ENCODE measurements around the gene UTP4.
"Not testable (repeated sequence)": the region's sequence is repeated elsewhere in the genome, so short reads cannot be mapped to it uniquely, and the experiment has no call there.

Gene UTP4

DNA sequence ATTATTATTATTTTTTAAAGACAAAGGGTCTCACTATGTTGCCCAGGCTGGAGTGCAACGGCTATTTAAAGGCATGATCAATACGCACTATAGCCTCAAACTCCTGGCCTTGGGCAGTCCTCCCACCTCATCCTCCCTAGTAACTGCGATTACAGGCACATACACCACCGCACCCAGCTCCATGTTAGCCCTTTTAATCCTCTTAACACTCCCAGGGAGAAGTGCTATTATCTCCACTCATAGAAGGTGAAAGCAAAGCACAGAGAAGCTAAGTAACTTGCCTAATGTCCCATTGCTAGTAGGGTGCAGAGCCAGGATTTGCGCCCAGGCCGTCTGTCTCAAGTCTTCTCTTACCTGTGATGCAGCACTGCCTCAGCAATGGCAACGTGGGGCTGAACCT is 22.0 kb upstream of the UTP4 start:
- no peak for DNase-seq (ENCODE audit: low spot score)

DNA sequence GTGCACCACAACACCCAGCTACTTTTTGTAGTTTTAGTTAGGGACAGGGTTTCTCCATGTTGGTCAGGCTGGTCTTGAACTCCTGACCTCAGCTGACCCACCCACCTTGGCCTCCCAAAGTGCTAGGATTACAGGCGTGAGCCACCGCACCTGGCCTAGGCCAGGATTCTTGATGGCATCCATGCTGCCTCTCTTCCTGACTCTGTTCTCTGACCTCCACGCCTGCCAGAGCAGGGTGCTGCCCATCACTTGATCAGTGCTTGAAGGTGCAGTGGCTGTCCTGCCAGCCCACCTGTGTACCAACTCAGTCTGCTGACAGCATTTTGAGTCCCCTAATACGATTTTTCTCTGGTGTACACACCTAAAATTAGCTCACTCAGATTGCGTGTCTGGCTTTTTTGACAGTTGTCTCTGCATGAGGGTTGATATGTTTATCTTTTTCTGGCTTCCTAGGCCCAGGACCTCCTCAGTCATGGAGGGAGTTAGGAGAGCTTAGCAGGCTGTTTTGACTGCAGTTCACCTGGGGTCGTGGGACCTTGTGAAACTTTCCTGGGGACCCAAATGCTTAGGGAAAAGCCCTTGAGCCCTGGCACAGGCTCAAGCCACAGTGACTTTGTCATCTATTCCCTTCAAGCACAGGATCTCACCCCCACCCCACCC is 21.1 kb upstream of the UTP4 start:
- DNase-seq (ENCODE audit: low spot score) = no peak

DNA sequence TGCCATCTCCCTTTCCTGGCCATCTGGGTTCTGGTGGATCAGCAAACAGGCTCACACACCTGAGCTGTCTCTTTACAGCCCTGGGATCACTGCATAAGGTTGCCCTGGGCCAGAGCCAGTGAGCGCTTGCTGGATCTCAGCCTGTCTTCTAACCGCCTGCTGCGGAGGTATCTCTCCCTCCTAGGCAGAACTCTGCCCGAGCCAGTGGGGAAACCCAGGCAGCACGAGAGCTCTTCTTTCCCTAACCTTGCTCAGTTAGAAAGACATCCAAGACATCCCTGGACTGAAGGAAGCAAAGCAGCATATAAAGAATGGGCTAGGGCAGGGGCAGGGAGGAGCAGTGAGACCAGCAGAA is 20.6 kb upstream of the UTP4 start:
- DNase-seq (ENCODE audit: low spot score) = no peak

DNA sequence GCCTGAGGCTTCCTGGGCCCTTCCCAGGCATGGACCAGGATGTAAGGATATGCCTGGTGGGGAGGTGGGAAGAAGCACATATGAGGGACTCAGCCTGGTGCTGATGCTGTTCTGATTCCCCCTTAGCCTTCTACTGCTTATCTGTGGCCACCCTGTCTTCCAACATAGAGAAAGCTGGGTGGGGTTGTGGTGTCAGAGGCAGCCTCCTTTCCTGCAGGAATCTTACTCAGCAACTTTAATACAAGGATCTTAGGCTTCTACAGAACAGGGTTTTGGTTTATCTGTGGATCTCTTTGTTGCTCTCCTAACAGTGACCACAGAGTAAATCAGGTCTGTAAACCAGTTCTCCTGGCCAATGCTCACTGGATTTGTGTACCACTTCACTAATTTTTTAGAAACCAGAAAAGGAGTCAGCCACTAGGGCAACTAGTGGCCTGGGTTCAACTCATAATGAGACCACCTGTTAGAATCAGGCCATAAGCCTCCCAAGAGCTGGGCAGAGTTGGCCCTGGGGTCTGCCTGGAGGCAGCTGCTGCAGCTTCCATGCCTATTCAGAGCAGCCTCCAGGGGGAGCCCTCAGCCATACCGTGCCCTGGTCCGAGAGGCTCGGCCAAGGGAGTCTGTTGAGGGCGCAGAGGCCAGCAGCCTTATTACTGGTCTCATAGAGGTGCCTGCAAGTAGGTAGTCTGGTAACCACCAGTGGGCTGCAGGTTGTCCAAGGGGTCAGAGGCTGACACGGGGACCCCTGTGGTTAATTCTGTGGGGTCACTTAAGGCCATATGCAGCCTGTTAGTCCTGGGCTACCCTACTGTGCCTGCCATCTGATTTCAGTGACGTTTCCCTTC is 19.9 kb upstream of the UTP4 start:
- DNase-seq (ENCODE audit: low spot score) = peak; percentile 90

DNA sequence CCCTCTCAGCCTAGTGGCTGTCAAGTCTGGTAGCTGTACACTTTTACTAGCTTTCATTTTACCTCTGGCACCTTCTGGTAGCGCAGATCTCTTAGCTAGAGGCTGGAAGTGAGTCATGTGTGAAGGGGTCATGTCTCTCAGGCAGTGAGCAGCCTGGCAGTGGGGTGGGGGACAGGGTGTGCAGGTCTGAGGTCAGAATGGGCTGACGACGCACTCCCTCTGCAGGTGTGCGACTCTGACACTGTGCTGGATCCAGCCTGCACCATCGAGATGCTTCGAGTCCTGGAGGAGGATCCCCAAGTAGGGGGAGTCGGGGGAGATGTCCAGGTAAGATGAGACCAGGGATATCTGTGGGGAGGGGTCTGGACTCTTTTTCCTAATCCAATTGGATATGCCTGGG is 19.2 kb upstream of the UTP4 start:
- DNase-seq (ENCODE audit: low spot score) = no peak

DNA sequence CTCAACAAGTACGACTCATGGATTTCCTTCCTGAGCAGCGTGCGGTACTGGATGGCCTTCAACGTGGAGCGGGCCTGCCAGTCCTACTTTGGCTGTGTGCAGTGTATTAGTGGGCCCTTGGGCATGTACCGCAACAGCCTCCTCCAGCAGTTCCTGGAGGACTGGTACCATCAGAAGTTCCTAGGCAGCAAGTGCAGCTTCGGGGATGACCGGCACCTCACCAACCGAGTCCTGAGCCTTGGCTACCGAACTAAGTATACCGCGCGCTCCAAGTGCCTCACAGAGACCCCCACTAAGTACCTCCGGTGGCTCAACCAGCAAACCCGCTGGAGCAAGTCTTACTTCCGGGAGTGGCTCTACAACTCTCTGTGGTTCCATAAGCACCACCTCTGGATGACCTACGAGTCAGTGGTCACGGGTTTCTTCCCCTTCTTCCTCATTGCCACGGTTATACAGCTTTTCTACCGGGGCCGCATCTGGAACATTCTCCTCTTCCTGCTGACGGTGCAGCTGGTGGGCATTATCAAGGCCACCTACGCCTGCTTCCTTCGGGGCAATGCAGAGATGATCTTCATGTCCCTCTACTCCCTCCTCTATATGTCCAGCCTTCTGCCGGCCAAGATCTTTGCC is 18.0 kb upstream of the UTP4 start:
- no peak for DNase-seq (ENCODE audit: low spot score)

DNA sequence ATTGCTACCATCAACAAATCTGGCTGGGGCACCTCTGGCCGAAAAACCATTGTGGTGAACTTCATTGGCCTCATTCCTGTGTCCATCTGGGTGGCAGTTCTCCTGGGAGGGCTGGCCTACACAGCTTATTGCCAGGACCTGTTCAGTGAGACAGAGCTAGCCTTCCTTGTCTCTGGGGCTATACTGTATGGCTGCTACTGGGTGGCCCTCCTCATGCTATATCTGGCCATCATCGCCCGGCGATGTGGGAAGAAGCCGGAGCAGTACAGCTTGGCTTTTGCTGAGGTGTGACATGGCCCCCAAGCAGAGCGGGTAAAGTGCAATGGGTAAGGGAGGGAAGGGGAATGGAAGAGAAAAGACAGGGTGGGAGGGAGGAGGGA is 17.5 kb upstream of the UTP4 start:
- no peak for DNase-seq (ENCODE audit: low spot score)

DNA sequence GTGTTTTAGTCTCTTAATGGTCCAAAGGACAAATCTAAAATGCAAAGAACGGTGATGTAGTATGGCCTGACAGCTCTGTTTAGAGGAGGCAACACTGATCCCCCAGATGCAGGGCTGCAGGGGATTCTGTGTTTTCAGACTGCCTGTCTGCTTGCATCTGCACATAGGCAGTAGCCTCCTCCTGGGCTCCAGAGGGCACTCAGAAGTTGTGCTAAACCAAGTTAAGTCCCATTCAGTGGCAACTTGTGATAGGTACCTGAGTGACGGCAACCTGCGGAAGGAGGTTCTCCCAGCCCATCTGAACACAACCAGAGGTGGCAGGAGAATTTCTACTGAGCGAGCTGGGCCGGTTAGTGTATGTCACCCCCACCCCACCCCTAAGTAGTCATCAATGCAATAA is 17.1 kb upstream of the UTP4 start:
- no peak for DNase-seq (ENCODE audit: low spot score)

DNA sequence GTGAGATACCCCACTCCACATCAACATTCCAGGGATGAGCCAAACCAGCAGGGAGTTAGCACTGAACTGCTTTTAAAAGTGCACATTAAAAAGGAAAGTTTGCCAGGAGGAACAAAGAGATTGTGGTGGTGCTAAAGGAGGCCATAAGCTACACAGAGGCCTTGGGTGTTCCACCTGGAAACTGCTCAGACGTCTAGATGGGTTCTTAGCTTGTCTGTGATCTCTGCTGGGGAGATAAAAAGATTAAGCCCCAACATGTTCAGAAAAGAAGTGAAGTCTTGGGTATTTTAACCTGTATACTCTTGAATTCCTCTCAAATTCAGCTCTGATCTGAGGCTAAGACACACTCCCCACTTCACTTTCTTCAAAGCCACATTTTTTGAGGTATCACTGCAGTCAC is 16.6 kb upstream of the UTP4 start:
- no peak for DNase-seq (ENCODE audit: low spot score)

DNA sequence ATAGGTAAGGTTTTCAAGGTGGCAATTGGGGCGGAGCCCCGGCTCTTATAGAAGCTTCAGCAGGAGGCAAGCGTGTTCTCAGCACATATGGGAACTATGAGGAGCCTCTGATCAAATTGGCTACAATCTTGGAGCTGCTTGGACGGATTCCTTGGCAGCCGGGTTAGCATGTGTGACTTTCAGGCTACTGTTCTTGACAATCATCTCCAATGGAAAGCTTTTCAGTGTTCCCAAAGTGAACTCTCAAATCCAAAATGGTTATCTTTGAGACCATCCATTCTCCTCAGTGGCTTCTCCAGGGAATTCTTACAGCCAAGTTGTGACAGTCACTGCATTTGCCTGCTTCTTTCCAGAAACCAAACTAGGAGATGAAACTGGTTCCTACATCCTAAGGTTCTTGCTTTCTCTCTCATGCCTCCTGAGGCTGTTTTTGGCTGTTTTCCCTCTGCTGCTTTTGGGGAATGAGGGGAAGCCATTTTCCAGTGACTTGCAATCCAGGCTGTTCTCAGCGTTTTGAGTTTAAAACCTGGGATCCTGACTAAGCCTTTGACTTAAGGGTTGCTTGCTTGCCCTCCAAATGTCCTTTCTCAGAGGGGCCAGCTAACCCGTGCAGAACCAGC is 16.1 kb upstream of the UTP4 start:
- DNase-seq (ENCODE audit: low spot score) = no peak

DNA sequence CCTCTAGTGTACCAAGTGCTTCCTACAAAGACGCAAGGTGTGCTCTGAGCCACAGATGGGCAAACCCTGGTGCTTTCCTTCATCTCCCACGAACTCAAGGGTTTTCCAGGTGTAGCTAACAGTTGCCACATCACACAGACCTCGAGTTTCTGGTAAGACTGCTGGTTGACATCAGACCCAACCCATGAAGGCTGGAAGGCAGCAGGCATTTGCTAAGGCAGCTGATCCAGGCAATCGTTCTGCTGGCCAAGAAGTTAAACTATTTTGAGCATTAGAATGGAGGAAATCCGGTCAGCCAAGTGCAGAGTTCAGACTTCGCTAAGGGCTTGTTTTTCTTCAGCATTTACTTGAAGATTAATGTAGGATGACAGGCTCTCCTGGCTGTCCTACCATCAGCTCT is 15.5 kb upstream of the UTP4 start:
- no peak for DNase-seq (ENCODE audit: low spot score)

DNA sequence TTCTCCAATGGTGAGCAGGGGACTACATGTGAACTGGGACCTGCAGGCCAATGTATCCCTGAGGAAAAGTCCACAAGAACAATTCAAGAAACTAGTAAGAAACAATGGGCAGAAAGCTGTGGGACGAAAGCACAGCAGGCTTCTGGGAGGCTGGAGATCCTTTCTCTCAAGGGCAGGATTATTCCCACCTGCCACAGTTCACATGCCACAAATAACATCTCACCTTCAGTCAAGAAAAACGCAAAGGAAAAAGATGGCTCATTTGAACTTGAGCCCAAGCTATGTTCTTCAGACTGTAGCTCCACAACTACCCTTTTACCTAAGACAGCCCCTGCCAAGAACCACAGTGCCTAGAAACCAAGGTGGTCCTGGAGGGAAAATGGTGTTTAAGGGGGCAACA is 14.0 kb upstream of the UTP4 start:
- DNase-seq (ENCODE audit: low spot score) = no peak

DNA sequence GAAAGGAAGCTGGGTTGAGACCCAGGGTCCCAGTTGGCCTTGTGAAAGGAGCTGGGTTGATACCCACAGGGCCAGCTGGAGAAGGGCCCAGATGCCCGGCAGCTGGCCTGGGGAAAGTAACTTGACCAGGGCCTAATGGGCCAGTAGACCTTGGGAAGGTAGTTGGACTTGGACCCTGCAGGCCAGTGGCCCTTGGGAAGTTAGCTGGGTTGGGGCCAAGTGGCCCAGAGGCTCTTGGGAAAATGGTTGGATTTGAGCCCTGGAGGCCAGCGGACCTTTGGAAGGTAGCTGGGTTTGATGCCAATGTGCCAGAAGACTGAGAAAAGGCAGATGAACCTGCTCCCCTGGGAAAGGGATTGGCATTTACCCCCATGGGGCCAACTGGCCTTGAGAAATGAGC is 13.5 kb upstream of the UTP4 start:
- DNase-seq (ENCODE audit: low spot score) = no peak

DNA sequence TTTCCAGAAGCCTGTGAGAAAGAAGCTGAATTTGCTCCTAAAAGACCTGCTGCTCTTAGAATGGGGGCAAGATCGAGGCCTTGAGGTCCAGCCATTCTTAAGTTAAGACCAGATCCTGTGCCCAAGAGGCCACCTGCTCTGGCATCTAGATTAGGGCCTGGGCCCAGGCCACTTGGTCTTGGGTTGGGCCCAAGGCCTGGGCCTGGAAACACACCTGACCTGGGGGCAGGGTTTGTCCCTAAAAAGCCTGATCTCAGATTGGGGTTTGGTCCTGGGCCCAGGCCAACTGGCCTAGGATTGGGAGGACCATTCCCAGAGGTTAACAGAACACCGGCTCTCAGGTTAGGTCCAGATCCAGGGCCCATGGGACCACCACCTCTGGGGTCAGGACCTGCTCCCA is 12.9 kb upstream of the UTP4 start:
- no peak for DNase-seq (ENCODE audit: low spot score)

DNA sequence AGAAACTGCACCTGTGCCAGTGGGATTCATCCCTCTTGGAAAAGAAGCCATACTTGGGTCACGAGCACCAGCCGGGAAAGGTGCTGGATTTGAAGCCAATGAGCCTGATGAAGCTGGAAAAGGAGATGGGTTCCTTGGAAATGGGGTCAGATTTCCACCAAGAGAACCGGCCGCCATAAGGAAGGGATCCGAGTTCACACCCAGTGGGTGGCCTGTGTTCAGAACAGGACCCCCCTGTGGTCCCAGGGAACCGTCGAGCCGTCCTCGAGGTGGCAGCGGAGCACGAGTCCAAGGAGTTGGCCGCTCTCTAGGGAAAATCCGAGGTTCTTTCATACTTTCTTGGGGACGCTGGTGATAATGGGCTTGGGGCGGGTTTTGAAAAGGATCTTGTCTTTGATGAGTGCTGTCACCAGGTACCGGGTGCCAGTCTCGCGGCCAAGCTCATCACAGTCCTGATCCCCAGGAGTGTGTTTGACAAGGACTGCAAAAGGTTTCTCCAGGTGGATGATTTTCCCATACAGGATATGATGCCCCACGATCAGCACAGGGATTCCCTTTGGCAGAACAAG is 12.3 kb upstream of the UTP4 start:
- DNase-seq (ENCODE audit: low spot score) = no peak

DNA sequence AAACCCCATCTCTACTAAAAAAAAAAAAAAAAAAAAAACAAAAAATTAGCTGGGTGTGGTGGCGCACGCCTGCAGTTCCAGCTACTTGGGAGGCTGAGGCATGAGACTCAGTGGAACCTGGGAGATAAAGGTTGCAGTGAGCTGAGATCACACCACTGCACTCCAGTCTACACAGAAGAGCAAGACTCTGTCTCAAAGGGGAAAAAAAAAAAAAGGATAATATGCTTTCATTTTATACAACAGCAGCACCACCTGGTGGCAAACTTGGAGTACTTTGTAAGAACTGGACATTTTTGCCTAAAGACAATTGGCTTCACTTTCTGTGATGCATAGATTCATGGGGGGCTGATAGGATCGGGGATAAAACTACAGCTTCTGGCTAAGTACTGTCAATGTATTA is 8.5 kb upstream of the UTP4 start:
- DNase-seq (ENCODE audit: low spot score) = peak; percentile 58

DNA sequence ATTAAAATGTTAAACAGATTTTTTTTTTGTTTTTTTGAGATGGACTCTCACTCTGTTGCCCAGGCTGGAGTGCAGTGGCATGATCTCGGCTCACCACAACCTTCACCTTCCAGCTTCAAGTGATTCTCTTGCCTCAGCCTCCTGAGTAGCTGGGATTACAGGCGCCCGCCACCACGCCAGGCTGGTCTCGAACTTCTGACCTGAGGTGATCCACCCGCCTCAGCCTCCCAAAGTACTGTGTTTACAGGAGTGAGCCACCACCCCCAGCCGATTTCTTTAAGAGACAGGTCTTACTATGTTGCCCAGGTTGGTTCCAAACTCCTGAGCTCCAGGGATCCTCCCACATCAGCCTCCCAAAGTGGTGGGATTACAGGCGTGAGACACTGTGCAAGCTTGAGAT is 8.0 kb upstream of the UTP4 start:
- DNase-seq (ENCODE audit: low spot score) = not testable (repeated sequence)

DNA sequence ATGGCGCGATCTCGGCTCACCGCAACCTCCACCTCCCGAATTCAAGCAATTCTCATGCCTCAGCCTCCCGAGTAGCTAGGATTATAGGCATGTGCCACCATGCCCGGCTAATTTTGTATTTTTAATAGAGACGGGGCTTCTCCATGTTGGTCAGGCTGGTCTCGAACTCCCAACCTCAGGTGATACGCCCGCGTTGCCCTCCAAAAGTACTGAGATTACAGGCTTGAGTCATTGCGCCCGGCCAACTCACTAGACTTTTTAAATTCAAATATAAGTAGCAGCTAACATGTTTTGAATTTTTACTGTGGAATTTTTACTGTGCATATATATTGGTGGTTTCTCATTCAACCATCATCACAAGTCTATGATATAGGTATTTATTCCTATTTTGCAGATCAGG is 7.5 kb upstream of the UTP4 start:
- not testable (repeated sequence) for DNase-seq (ENCODE audit: low spot score)

DNA sequence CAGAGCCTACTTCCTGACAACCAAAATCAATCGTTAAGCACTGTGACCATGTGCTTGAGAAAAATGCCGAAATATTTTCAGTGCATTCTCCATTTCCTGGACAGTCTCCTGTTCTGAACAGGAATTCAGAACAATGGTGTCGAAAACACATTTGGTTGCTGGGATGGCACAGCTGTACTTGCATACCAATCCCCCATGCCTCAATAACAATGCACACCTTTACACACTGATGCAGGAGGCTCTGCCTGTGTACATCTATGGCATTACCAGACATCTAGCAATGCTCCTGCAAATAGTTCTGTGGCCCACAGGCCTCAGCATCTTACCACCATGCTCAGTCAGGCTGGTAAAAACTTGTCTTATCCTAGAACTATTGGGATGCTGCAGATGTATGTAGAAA is 6.2 kb upstream of the UTP4 start:
- no peak for DNase-seq (ENCODE audit: low spot score)

DNA sequence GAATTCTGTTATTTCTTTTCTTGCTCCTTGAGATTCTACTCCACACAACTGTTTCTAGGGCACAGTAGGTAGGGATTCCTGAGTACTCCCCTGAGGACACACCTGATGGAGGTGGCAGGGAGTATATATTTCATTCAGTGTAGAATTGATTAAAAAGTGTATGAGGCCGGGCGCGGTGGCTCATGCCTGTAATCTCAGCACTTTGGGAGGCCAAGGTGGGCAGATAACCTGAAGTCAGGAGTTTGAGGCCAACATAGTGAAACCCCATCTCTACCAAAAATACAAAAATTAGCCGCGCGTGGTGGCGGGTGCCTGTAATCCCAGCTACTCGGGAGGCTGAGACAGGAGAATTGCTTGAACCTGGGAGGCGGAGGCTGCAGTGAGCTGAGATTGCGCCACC is 5.6 kb upstream of the UTP4 start:
- not testable (repeated sequence) for DNase-seq (ENCODE audit: low spot score)

DNA sequence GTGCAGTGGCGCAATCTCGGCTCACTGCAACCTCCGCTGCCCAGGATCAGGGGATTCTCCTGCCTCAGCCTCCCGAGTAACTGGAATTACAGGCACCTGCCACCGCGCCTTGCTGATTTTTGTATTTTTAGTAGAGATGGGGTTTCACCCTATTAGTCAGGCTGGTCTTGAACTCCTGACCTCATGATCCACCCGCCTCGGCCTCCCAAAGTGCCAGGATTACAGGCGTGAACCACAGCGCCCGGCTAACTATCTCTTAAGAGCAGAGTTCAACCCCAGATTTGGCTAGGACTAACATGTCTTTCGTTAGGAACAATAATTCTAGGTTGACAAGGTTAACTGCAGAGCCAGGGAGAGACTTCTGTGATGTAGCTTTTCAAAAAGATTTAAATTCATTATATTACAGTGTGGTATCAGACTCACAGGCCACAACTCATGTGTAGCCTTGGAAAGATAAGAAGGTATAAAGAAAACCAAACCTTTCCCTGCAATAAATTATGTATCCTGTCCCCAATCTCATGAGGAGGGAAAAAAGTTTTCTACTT is 4.4 kb upstream of the UTP4 start:
- no peak for DNase-seq (ENCODE audit: low spot score)

DNA sequence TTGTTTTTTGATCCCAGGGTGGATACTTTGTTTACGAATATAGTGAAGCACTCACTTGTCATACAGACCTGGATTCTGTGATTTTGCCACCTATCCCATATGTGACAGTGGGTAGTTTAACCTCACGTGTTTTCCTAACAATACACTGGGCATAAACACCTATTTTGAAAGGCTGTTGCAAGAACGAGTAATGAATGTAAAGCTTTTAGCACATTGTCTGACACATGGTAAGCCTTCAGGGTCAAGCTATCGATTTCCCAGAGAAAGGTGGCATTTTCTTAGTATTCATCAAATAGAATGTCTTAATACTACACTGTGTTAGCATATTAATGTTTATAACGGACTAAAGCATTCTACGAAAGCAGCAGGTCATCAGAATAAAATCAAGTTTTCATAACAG is 2.0 kb upstream of the UTP4 start:
- no peak for DNase-seq (ENCODE audit: low spot score)

All from iPS-NIHi11 (cell line).